Dermis blood vessel endothelial cell (primary cell): Measurements from ENCODE around the gene HCN3. TPM values are rescaled to one million over a fixed set of nuclear protein-coding genes. Genes with fewer than 3 reads are reported as not detected.

Source experiments
- total RNA-seq: library from RNA; depleted of rRNA; stranded (reverse); fragments of >200 nt; gene quantifications from 2 replicates; pipeline ENCODE4 v1.2.3, GENCODE V29; 2014

HCN3 gene
- total RNA-seq, 1 donor from 2014 or later = 0.85 TPM

Other genes with a start within 250 kb of the HCN3 start
- 0.17 and 0.70 TPM in 2 replicates for gene DCST2, start 243.7 kb upstream of the HCN3 start, total RNA-seq
- not detected in 2 replicates for gene DCST1, start 243.6 kb upstream of the HCN3 start, total RNA-seq
- 289 and 307 TPM in 2 replicates for gene ADAM15, start 226.1 kb upstream of the HCN3 start, total RNA-seq
- gene EFNA4, start 213.7 kb upstream of the HCN3 start, total RNA-seq = 9.5 and 15.7 TPM in 2 replicates
- 1.9 and 2.2 TPM in 2 replicates for gene EFNA3, start 198.6 kb upstream of the HCN3 start, total RNA-seq
- gene EFNA1, start 149.6 kb upstream of the HCN3 start, total RNA-seq = 119 and 138 TPM in 2 replicates
- 26.2 and 27.1 TPM in 2 replicates for gene SLC50A1, start 141.6 kb upstream of the HCN3 start, total RNA-seq
- gene DPM3, start 136.9 kb upstream of the HCN3 start, total RNA-seq = 16.1 and 41.4 TPM in 2 replicates
- gene KRTCAP2, start 104.2 kb upstream of the HCN3 start, total RNA-seq = 64.4 and 128 TPM in 2 replicates
- 4.1 and 4.7 TPM in 2 replicates for gene TRIM46, start 103.6 kb upstream of the HCN3 start, total RNA-seq
- gene THBS3, start 69.6 kb upstream of the HCN3 start, total RNA-seq = 15.9 and 16.2 TPM in 2 replicates
- 49.3 and 50.2 TPM in 2 replicates for gene MTX1, start 68.8 kb upstream of the HCN3 start, total RNA-seq
- 6.5 and 12.3 TPM in 2 replicates for gene ENTREP3, start 22.0 kb upstream of the HCN3 start, total RNA-seq
- gene SCAMP3, start 15.1 kb upstream of the HCN3 start, total RNA-seq = 38.3 and 46.3 TPM in 2 replicates
- 24.5 and 35.9 TPM in 2 replicates for gene CLK2, start 4.0 kb upstream of the HCN3 start, total RNA-seq
- gene PKLR, start 24.0 kb downstream of the HCN3 start, total RNA-seq = 0.05 TPM in 1 of 2 replicates, not detected in the other
- gene FDPS, start 31.4 kb downstream of the HCN3 start, total RNA-seq = 452 and 512 TPM in 2 replicates
- 13.8 and 22.2 TPM in 2 replicates for gene RUSC1, start 43.4 kb downstream of the HCN3 start, total RNA-seq